Heart right ventricle (tissue), 16 donors: Measurements from ENCODE around the gene ALG6. TPM values are rescaled to one million over a fixed set of nuclear protein-coding genes. Genes with fewer than 3 reads are reported as not detected.

ENCODE experiments used
- ATAC-seq, 8 donors: fragments of 200-7000 bp; cut with Tn5 transposase; one replicate each; pipeline ENCODE4 v1.9.1; 2020; ENCODE audit warnings: mild to moderate bottlenecking in 8 of 8, moderate library complexity in 8 of 8, moderate number of reproducible peaks in 1 of 8
- DNase-seq, 2 donors: peaks; one replicate each; pipeline ENCODE4 v3.0.0-alpha.2; 2020
- H3K27ac ChIP-seq, 10 donors: fragments of 200-600 bp; sonication (generic) in 2 of 10; one replicate each; pipeline versions ENCODE4 v1.5.0 to v1.8.0; 2020 to 2022; ENCODE audit warnings: mild to moderate bottlenecking in 3 of 10
- H3K27me3 ChIP-seq, 7 donors: fragments of 200-600 bp; one replicate each; pipeline ENCODE4 v1.8.0; 2021 to 2022; ENCODE audit warnings: mild to moderate bottlenecking in 2 of 7
- H3K36me3 ChIP-seq, 9 donors: fragments of 200-600 bp; sonication (generic) in 1 of 9; one replicate each; pipeline versions ENCODE4 v1.5.0 to v1.8.0; 2020 to 2022; ENCODE audit warnings: mild to moderate bottlenecking in 2 of 9
- H3K4me1 ChIP-seq, 9 donors: fragments of 200-600 bp; sonication (generic) in 1 of 9; one replicate each; pipeline versions ENCODE4 v1.5.0 to v1.8.0; 2020 to 2022; ENCODE audit warnings: mild to moderate bottlenecking in 4 of 9
- H3K4me3 ChIP-seq, 10 donors: fragments of 200-600 bp; sonication (generic) in 2 of 10; one replicate each; pipeline versions ENCODE4 v1.5.0 to v1.8.0; 2020 to 2022; ENCODE audit warnings: mild to moderate bottlenecking in 7 of 10, moderate library complexity in 2 of 10
- H3K9me3 ChIP-seq, 11 donors: fragments of 200-600 bp in 10 of 11; sonication (generic) in 2 of 11; one replicate each; pipeline versions ENCODE4 v1.5.0 to v1.8.0; 2013 to 2022; ENCODE audit warnings: mild to moderate bottlenecking in 2 of 11, control low read depth in 1 of 11, moderate library complexity in 1 of 11
- WGBS, 2 donors: extraction: QIAGEN DNeasy Blood & Tissue Kit; methylation state at CpG; one replicate each; pipeline ENCODE4 v1.1.7; 2013; ENCODE audit warnings: inconsistent platforms in 1 of 2; 5-methylcytosine and 5-hydroxymethylcytosine counted together
- intact Hi-C, 10 donors: fragments of 100-400 bp; cut with DNase I; formaldehyde crosslinking; loops; one replicate each; pipeline versions ENCODE4 v1.11.1 to v1.14.2; 2022
- polyA plus RNA-seq, 2 donors: library from polyadenylated mRNA; stranded (reverse); fragments of 200-250 nt; gene quantifications; one replicate each; pipeline ENCODE4 v1.2.3, GENCODE V29; 2013
- total RNA-seq, 10 donors: library from RNA; stranded (reverse); fragmentation: NEBNext Ultra II Directional in 3 of 10; extraction: Animal tissue kit (Norgen Biotek cat#: 25700) in 3 of 10; gene quantifications; one replicate each; pipeline versions ENCODE4 v1.2.1 to v1.2.4, GENCODE V29; 2021 to 2023
- TF ChIP-seq, protein P1 (sequence below), 9 donors: fragments of 200-600 bp; sonication (generic) in 2 of 9; IDR thresholded peaks; one replicate each; pipeline versions ENCODE4 v1.5.0 to v1.8.0; 2021 to 2022; ENCODE audit warnings: antibody characterized with exemption in 9 of 9, mild to moderate bottlenecking in 5 of 9, moderate library complexity in 1 of 9
- donor health status: Arrhythmogenic right ventricular cardiomyopathy.
- donor health status: ischemic (EF 13 %, LVEDD 7.1; RV severe dilation, severe dysfunction).
- donor health status: healthy with polysubstance abuse.
- donor health status: DM: no; HTN: yes; CAD: no.
- donor health status: DM: no; HTN: no; CAD: no.
- donor health status: ischemic (EF 25% LVEDD 6.9; RV normal size, moderate dysfunction).
- donor health status: ischemic (EF 25% LVEDD 5.7; RV mildly dilated, moderate dysfunction).
- donor health status: healthy.
- donor health status: DM: yes; HTN: yes; CAD: no.
- donor health status: Ischemic cardiomyopathy.
- donor health status: ischemic (EF 35%, LVEDD 5.7; RV mildly dilated, moderate dysfunction).
- donor health status: nonischemic (EF 11% LVEDD 7.7; RV severe dilation, severe dysfunction).
- donor health status: DM: yes; HTN: yes; CAD: no.
- donor health status: PGD.
- donor health status: ischemic (EF 29% LVEDD 5.4; RV normal size, mild dysfunction).
- donor health status: nonischemic (EF 23%, LVEDD 6.1; RV moderate dilation, normal function).

The ALG6 gene
- total and polyA plus RNA-seq, 12 donors: 3.3 to 20.8 (median 4.2) TPM

GRCh38 chr1:63381741-63382140, 14.3 kb downstream of the ALG6 start:
- Histone ChIP-seq H3K27me3 (no peaks in the 10 kb centered on the region), H3K36me3 (peaks cover 0 to 15% (median 0%) of the 10 kb centered on the region in 9 donors), H3K27ac (no peak overlapping the region), H3K9me3 (peaks cover 0 to 14% (median 0%) of the 10 kb centered on the region in 11 donors), H3K4me1 (no peaks in the 10 kb centered on the region), H3K4me3 (no peak overlapping the region)
- DNase-seq (no peak), ATAC-seq (no peak)
- 88% methylated on average over 1 of the region's 1 CpG for WGBS, 2 donors
- intact Hi-C loops: no loop called here
- TF ChIP-seq, protein P1, sequence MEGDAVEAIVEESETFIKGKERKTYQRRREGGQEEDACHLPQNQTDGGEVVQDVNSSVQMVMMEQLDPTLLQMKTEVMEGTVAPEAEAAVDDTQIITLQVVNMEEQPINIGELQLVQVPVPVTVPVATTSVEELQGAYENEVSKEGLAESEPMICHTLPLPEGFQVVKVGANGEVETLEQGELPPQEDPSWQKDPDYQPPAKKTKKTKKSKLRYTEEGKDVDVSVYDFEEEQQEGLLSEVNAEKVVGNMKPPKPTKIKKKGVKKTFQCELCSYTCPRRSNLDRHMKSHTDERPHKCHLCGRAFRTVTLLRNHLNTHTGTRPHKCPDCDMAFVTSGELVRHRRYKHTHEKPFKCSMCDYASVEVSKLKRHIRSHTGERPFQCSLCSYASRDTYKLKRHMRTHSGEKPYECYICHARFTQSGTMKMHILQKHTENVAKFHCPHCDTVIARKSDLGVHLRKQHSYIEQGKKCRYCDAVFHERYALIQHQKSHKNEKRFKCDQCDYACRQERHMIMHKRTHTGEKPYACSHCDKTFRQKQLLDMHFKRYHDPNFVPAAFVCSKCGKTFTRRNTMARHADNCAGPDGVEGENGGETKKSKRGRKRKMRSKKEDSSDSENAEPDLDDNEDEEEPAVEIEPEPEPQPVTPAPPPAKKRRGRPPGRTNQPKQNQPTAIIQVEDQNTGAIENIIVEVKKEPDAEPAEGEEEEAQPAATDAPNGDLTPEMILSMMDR (IDR thresholded peaks at IDR 0.05): no peak

- ATAC-seq (no peak), DNase-seq (no peak)
- no peaks in the 10 kb centered on the region for H3K4me1 ChIP-seq
- H3K27ac ChIP-seq: no peak overlapping the region
- H3K9me3 ChIP-seq: peaks cover 0 to 4% (median 0%) of the 10 kb centered on the region in 11 donors
- intact Hi-C loops: no loop called here
- TF ChIP-seq, protein P1 (IDR thresholded peaks at IDR 0.05): no peak
- H3K4me3 ChIP-seq: no peak overlapping the region
- H3K27me3 ChIP-seq: no peaks in the 10 kb centered on the region
- H3K36me3 ChIP-seq: peaks cover 0 to 67% (median 10%) of the 10 kb centered on the region in 9 donors
- 73 to 99% methylated on average over 4 of the region's 4 CpGs for WGBS, 2 donors
Measured at GRCh38 chr1:63401945-63402344, 34.5 kb downstream of the ALG6 start.

DNA sequence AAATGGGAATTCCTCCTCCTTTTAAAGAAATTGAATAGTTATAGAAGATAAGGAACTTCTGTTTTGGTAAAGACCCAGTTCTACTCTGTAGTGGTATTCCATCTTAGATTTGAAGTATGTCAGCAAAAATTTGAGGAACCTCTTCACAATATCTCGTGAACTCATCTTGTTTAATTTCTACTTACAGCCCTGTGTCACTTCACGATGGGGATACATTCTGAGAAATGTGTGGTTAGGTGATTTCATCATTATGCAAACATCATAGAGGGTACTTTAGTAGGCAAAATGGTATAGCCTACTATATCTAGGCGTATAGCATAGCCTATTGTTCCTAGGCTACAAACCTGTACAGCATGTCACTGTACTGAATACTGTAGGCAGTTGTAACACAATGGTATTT, 36.0 kb downstream of the ALG6 start:
- H3K9me3 ChIP-seq: peaks cover 0 to 4% (median 0%) of the 10 kb centered on the region in 11 donors
- no peaks in the 10 kb centered on the region for H3K4me1 ChIP-seq
- ATAC-seq (no peak), DNase-seq (no peak)
- no peaks in the 10 kb centered on the region for H3K27me3 ChIP-seq
- H3K27ac ChIP-seq: no peak overlapping the region
- intact Hi-C loops: no loop called here
- peaks cover 0 to 57% (median 10%) of the 10 kb centered on the region in 9 donors for H3K36me3 ChIP-seq
- WGBS, 2 donors: 60 to 64% methylated on average over 3 of the region's 3 CpGs
- H3K4me3 ChIP-seq: no peak overlapping the region
- TF ChIP-seq, protein P1 (IDR thresholded peaks at IDR 0.05): no peak

DNA sequence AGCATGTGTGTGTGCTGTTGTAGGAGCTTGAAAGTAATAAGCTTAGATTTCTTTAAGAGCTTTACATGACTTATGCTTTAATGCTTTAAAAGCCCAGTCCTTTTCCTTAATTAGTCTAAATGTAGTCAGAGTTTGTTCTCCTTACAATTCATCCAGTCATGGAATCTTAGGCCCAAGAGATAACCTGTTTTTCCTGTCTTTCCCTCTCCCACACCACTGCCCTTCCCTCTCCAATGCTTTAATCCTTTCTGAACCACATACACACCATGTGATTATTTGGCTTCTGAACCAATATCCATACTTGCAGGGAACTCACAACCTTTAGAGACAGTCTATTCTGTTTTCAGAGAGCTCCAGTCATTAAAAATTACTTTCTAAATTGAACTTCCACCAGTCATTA, 37.6 kb downstream of the ALG6 start:
- TF ChIP-seq, protein P1 (IDR thresholded peaks at IDR 0.05): no peak
- intact Hi-C loops: no loop called here
- no peak for DNase-seq
- H3K36me3 ChIP-seq: peaks cover 0 to 50% (median 10%) of the 10 kb centered on the region in 9 donors
- no peak for ATAC-seq
- H3K4me3 ChIP-seq: no peak overlapping the region
- H3K27ac ChIP-seq: no peak overlapping the region
- H3K4me1 ChIP-seq: no peaks in the 10 kb centered on the region
- H3K27me3 ChIP-seq: no peaks in the 10 kb centered on the region
- H3K9me3 ChIP-seq: no peaks in the 10 kb centered on the region
